Hematopoietic multipotent progenitor cell treated with erythropoietin and hydrocortisone succinate and interleukin-3 and kit ligand, for 6 days (in vitro differentiated cells): Measurements from ENCODE around the gene PCBP2.
A peak's percentile ranks its signal among the peaks of the same experiment; 100 is the strongest.
"Not testable (repeated sequence)": the region's sequence is repeated elsewhere in the genome, so short reads cannot be mapped to it uniquely, and the experiment has no call there.

ENCODE experiments used
- DNase-seq: peaks from one replicate; pipeline ENCODE4 v3.0.0-alpha.2; 2015

PCBP2 gene

GRCh38 chr12:53451661-53452158, at the start of gene PCBP2:
TSS of gene PCBP2 (plus strand) at chr12:53452102. CDS start at chr12:53454801, 2,699 bp downstream.
- DNase-seq, result peak; percentile 100

GRCh38 chr12:53402351-53402750, 49.6 kb upstream of the PCBP2 start:
- not testable (repeated sequence) for DNase-seq

GRCh38 chr12:53402871-53403270, 49.0 kb upstream of the PCBP2 start:
- DNase-seq, result no peak

GRCh38 chr12:53410951-53411350, 41.0 kb upstream of the PCBP2 start:
- DNase-seq, result no peak

- no peak for DNase-seq
These were observed 38.3 kb upstream of the PCBP2 start for GRCh38 chr12:53413485-53414204.

GRCh38 chr12:53414756-53415417, 37.0 kb upstream of the PCBP2 start:
- peak; percentile 45 for DNase-seq

GRCh38 chr12:53415752-53416389, 36.0 kb upstream of the PCBP2 start:
- DNase-seq, result not testable (repeated sequence)

- peak; percentile 70 for DNase-seq
These were observed 34.5 kb upstream of the PCBP2 start for GRCh38 chr12:53417291-53417816.

- no peak for DNase-seq
These were observed 33.7 kb upstream of the PCBP2 start for GRCh38 chr12:53418221-53418620.

- DNase-seq, result no peak
These were observed 32.1 kb upstream of the PCBP2 start for GRCh38 chr12:53419756-53420155.

- DNase-seq, result not testable (repeated sequence)
These were observed 29.7 kb upstream of the PCBP2 start for GRCh38 chr12:53422247-53422646.

- DNase-seq, result no peak
These were observed 28.3 kb upstream of the PCBP2 start, which contains the start of gene AMHR2 for GRCh38 chr12:53423597-53423996. TSS of gene AMHR2 (plus strand) at chr12:53423855. CDS start at chr12:53423935, 80 bp downstream.

- peak; percentile 82 for DNase-seq
These were observed 27.0 kb upstream of the PCBP2 start for GRCh38 chr12:53424626-53425514.

GRCh38 chr12:53425515-53426150, 26.3 kb upstream of the PCBP2 start:
- no peak for DNase-seq

- DNase-seq, result no peak
These were observed 23.9 kb upstream of the PCBP2 start for GRCh38 chr12:53427905-53428594.

GRCh38 chr12:53428741-53429140, 23.2 kb upstream of the PCBP2 start:
- no peak for DNase-seq

GRCh38 chr12:53430116-53430515, 21.8 kb upstream of the PCBP2 start:
- no peak for DNase-seq

GRCh38 chr12:53431187-53431586, 20.7 kb upstream of the PCBP2 start:
- DNase-seq, result no peak

- DNase-seq, result not testable (repeated sequence)
These were observed 16.6 kb upstream of the PCBP2 start for GRCh38 chr12:53435326-53435725.

- DNase-seq, result not testable (repeated sequence)
These were observed 12.3 kb upstream of the PCBP2 start for GRCh38 chr12:53439582-53439981.
